ENCODE results near the gene CATSPERZ. TPM values are rescaled to one million over a fixed set of nuclear protein-coding genes. Genes with fewer than 3 reads are reported as not detected.
A peak's percentile ranks its signal among the peaks of the same experiment; 100 is the strongest.

Gene CATSPERZ
- total and polyA plus RNA-seq, 9 of the 15 experiments (the other 6 are each of a cell fraction or from before 2014, with no cell fraction given), result 0.86 to 8.5 (median 3.5) TPM

- TF ChIP-seq ZBTB12 (CRISPR knock-in tag; IDR thresholded peaks at IDR 0.05), result no peak
- no peak for TF ChIP-seq TRIM25 (IDR thresholded peaks at IDR 0.05; ENCODE audit: borderline replicate concordance)
- no peak for TF ChIP-seq ZNF347 (CRISPR knock-in tag; IDR thresholded peaks at IDR 0.05; ENCODE audit: low read depth)
- no peak for TF ChIP-seq GABPA (tag; conservative IDR thresholded peaks at IDR 0.05; ENCODE audit: low read depth)
- no peak for TF ChIP-seq MIER1 (IDR thresholded peaks at IDR 0.05; ENCODE audit: low read depth)
- peak; percentile 28; the same call in 1 of the 2 replicates for TF ChIP-seq TFAP4 (CRISPR knock-in tag; IDR thresholded peaks at IDR 0.05; ENCODE audit: borderline replicate concordance)
- no peak for TF ChIP-seq ZBTB5 (IDR thresholded peaks at IDR 0.05)
- no peak for TF ChIP-seq NCOA2 (IDR thresholded peaks at IDR 0.05; ENCODE audit: partially characterized antibody in 2 of 2)
- no peak for TF ChIP-seq HNRNPH1 (optimal IDR thresholded peaks at IDR 0.05; ENCODE audit: low read depth, low read length)
- TF ChIP-seq MAZ (CRISPR knock-in tag; conservative IDR thresholded peaks at IDR 0.05 in 1 of 2, IDR thresholded peaks at IDR 0.05 in 1 of 2), result 0 out of 4 replicates have a peak, but pooled peaks of 1 of the 2 experiments have one; percentile 21
- TF ChIP-seq REST (IDR thresholded peaks at IDR 0.05; ENCODE audit: borderline replicate concordance), result peak; percentile 66
- no peak for TF ChIP-seq REST (CRISPR knock-in tag; IDR thresholded peaks at IDR 0.05; ENCODE audit: low read depth)
These were observed 43.8 kb downstream of the CATSPERZ start (continued) for GRCh38 chr11:64343767-64344559.
